GM12878 (cell line): Measurements from ENCODE around the gene SV2B. TPM values are rescaled to one million over a fixed set of nuclear protein-coding genes. Genes with fewer than 3 reads are reported as not detected.

Experiments used
- ATAC-seq: fragments of 200-7000 bp; cut with Tn5 transposase; 3 replicates; pipeline ENCODE4 v1.9.1; 2020; ENCODE audit warnings: mild to moderate bottlenecking, moderate library complexity
- BruUV-seq: library from RNA; stranded (reverse); fragments of 400-500 nt; replicated peaks from 2 replicates; lab custom pipeline; 2021; lab: Mats Ljungman, UMichigan
- CTCF ChIA-PET: fragments of 300-600 bp; sonication (Branson Sonifier 250); formaldehyde crosslinking; extraction: SDS; loops from one replicate; lab custom pipeline; 2021; ENCODE audit warnings: inconsistent platforms; lab: Yijun Ruan, JAX
- POLR2A ChIA-PET: fragments of 350-600 bp; formaldehyde crosslinking; extraction: SDS; loops from one replicate; lab custom pipeline; 2021; ENCODE audit warnings: inconsistent platforms; lab: Charles Lee
- RAD21 ChIA-PET: fragments of 300-600 bp; sonication (Branson Sonifier 250); formaldehyde crosslinking; loops from one replicate; lab custom pipeline; 2023; ENCODE audit warnings: antibody characterized with exemption; ENCODE audit not compliant: unreplicated experiment; lab: Charles Lee
- SMC1A ChIA-PET: fragments of 300-600 bp; sonication (Branson Sonifier 250); formaldehyde crosslinking; loops from one replicate; lab custom pipeline; 2023; ENCODE audit not compliant: unreplicated experiment, uncharacterized antibody; lab: Charles Lee
- DNase-seq: peaks from one replicate; pipeline ENCODE4 v3.0.0-alpha.2; 2011; ENCODE audit warnings: low read depth, low spot score
- FAIRE-seq: peaks from 3 replicates; lab custom pipeline; 2011; peaks lifted over from hg19 to GRCh38; lab: Jason Lieb, UNC
- H2AFZ ChIP-seq: 2 replicates; pipeline ENCODE4 v1.6.0; 2011; ENCODE audit warnings: low read depth, low read length, control low read depth; ENCODE audit not compliant: control insufficient read depth
- H3K27ac ChIP-seq: 2 replicates; pipeline ENCODE4 v1.5.1; 2011; ENCODE audit warnings: control low read depth; ENCODE audit not compliant: control insufficient read depth, insufficient read depth
- H3K27me3 ChIP-seq, 2 experiments: replicated peaks in 1 of 2; 2 replicates each; pipeline versions ENCODE4 v1.6.0 to v1.6.1; 2011; ENCODE audit warnings: low read length in 1 of 2; ENCODE audit not compliant: control insufficient read depth in 2 of 2, insufficient read depth in 2 of 2
- H3K36me3 ChIP-seq, 2 experiments: 2 replicates each; pipeline ENCODE4 v1.5.1; 2011; ENCODE audit warnings: low read length in 1 of 2; ENCODE audit not compliant: control insufficient read depth in 2 of 2, insufficient read depth in 2 of 2
- H3K4me1 ChIP-seq: 2 replicates; pipeline ENCODE4 v1.6.1; 2011; ENCODE audit warnings: mild to moderate bottlenecking, low read length, moderate library complexity, mixed read lengths; ENCODE audit not compliant: control insufficient read depth, insufficient read depth
- H3K4me2 ChIP-seq: 2 replicates; pipeline ENCODE4 v1.6.0; 2011; ENCODE audit warnings: control low read depth; ENCODE audit not compliant: control insufficient read depth, insufficient read depth
- H3K4me3 ChIP-seq: fragments of 200-600 bp; sonication (generic); 2 replicates; pipeline ENCODE4 v1.5.1; 2016
- H3K79me2 ChIP-seq: 2 replicates; pipeline ENCODE4 v1.6.0; 2011; ENCODE audit warnings: low read length; ENCODE audit not compliant: control insufficient read depth, insufficient read depth
- H3K9ac ChIP-seq: 2 replicates; pipeline ENCODE4 v1.8.0; 2011; ENCODE audit warnings: low read length, control low read depth, mixed read lengths; ENCODE audit not compliant: control insufficient read depth, insufficient read depth
- H3K9me3 ChIP-seq: replicated peaks from 3 replicates; pipeline ENCODE4 v1.5.1; 2011; ENCODE audit warnings: mild to moderate bottlenecking, low read length; ENCODE audit not compliant: control insufficient read depth, insufficient read depth
- H4K20me1 ChIP-seq: 2 replicates; pipeline ENCODE4 v1.6.0; 2011; ENCODE audit not compliant: control insufficient read depth, insufficient read depth
- CREB1 ChIP-seq: IDR thresholded peaks from 2 replicates; pipeline ENCODE4 v1.6.1; 2012; ENCODE audit warnings: low read depth, mild to moderate bottlenecking, inconsistent platforms
- FOXK2 ChIP-seq: fragments of 450-650 bp; IDR thresholded peaks from 2 replicates; pipeline ENCODE4 v1.6.1; 2017; ENCODE audit warnings: mild to moderate bottlenecking, moderate library complexity
- JUNB ChIP-seq: IDR thresholded peaks from 2 replicates; pipeline ENCODE4 v1.6.1; 2016; ENCODE audit warnings: antibody characterized with exemption, mild to moderate bottlenecking
- MEF2A ChIP-seq: IDR thresholded peaks from 2 replicates; pipeline ENCODE4 v1.6.1; 2011; ENCODE audit warnings: low read depth, mild to moderate bottlenecking, low read length, moderate library complexity; ENCODE audit not compliant: insufficient read depth
- NFIC ChIP-seq: IDR thresholded peaks from 2 replicates; pipeline ENCODE4 v1.6.1; 2012; ENCODE audit warnings: low read depth, mild to moderate bottlenecking, inconsistent platforms, low read length, moderate library complexity
- PAX8 ChIP-seq: fragments of 450-650 bp; IDR thresholded peaks from 2 replicates; pipeline ENCODE4 v1.6.1; 2017; ENCODE audit warnings: mild to moderate bottlenecking, moderate library complexity
- PBX3 ChIP-seq: IDR thresholded peaks from 2 replicates; pipeline ENCODE4 v1.6.1; 2011; ENCODE audit warnings: mild to moderate bottlenecking, low read depth, low read length, moderate library complexity; ENCODE audit not compliant: insufficient replicate concordance
- RELB ChIP-seq: fragments of 450-650 bp; IDR thresholded peaks from 2 replicates; pipeline ENCODE4 v1.6.1; 2017; ENCODE audit warnings: low read depth, mild to moderate bottlenecking, moderate library complexity
- SIN3A ChIP-seq: IDR thresholded peaks from 2 replicates; pipeline ENCODE4 v1.6.1; 2012; ENCODE audit warnings: low read depth, low read length, improper control_type of control experiment
- SMARCA5 ChIP-seq: fragments of 450-650 bp; IDR thresholded peaks from 2 replicates; pipeline ENCODE4 v1.6.1; 2017; ENCODE audit warnings: mild to moderate bottlenecking
- TARDBP ChIP-seq: IDR thresholded peaks from 2 replicates; pipeline ENCODE4 v1.6.1; 2016; ENCODE audit warnings: borderline replicate concordance
- ZSCAN29 ChIP-seq: fragments of 450-650 bp; IDR thresholded peaks from 2 replicates; pipeline ENCODE4 v1.6.1; 2017; ENCODE audit warnings: mild to moderate bottlenecking, moderate library complexity
- WGBS: methylation state at CpG from one replicate; pipeline ENCODE4 v1.1.6; 2016; ENCODE audit warnings: low lambda C conversion rate; ENCODE audit not compliant: insufficient replicate concordance, insufficient coverage; ENCODE audit errors: missing lambda C conversion rate; 5-methylcytosine and 5-hydroxymethylcytosine counted together
- in situ Hi-C: fragments of 300-500 bp; cut with MboI; formaldehyde crosslinking; loops from 9 replicates; pipeline ENCODE4 v1.14.3; 2018; ENCODE audit warnings: mixed read lengths
- intact Hi-C: fragments of 100-400 bp; cut with micrococcal nuclease; formaldehyde crosslinking; loops from one replicate; pipeline ENCODE4 v1.14.2; 2022; ENCODE audit not compliant: unreplicated experiment
- polyA plus RNA-seq, 11 experiments: library from polyadenylated mRNA; depleted of rRNA in 4 of 11; unstranded in 6 of 11; stranded (reverse) in 5 of 11; fragments of >200 nt; fragmentation: Nextera tagmentation in 4 of 11; fragmentation: Illumina TruSeq in 1 of 11; extraction: Ambion mirVana in 4 of 11; extraction: Trizol in 1 of 11; gene quantifications; 1 replicate in 1 of 11; 2 replicates in 10 of 11; pipeline versions ENCODE4 v1.2.1 to v1.2.3, GENCODE V29; 2011 to 2016; ENCODE audit warnings: inconsistent platforms in 2 of 11, missing spikeins in 2 of 11, low read depth in 1 of 11
- total RNA-seq, 4 experiments: library from RNA; depleted of rRNA in 3 of 4; stranded (reverse); fragments of >200 nt in 3 of 4; fragmentation: Illumina TruSeq in 1 of 4; extraction: Trizol in 1 of 4; gene quantifications; 2 replicates each; pipeline versions ENCODE4 v1.2.1 to v1.2.3, GENCODE V29; 2013 to 2021
- TF ChIP-seq, protein P1 (sequence below): IDR thresholded peaks from 2 replicates; pipeline ENCODE4 v1.6.1; 2012; ENCODE audit warnings: low read depth, low read length, improper control_type of control experiment

The SV2B gene
- total and polyA plus RNA-seq, 10 of the 15 experiments (the other 5 are each of a cell fraction or from before 2014, with no cell fraction given) = 0.03 to 1.7 (median 1.3) TPM

GRCh38 chr15:91228383-91228782, 128.3 kb downstream of the SV2B start:
- Histone ChIP-seq H3K9me3 (no peaks in the 10 kb centered on the region), H3K27me3 (no peaks in the 10 kb centered on the region; a peak in 1 of 4 replicates), H4K20me1 (no peaks in the 10 kb centered on the region), H2AFZ (no peak overlapping the region), H3K79me2 (no peaks in the 10 kb centered on the region), H3K36me3 (no peaks in the 10 kb centered on the region), H3K4me3 (no peak overlapping the region), H3K4me2 (no peak overlapping the region), H3K4me1 (no peaks in the 10 kb centered on the region), H3K9ac (no peak overlapping the region), H3K27ac (no peak overlapping the region)
- ATAC-seq = no peak
- ChIA-PET POLR2A (no interaction called here), CTCF (no interaction called here), SMC1A (no interaction called here), RAD21 (no interaction called here)
- no peak for DNase-seq
- in situ Hi-C loops = loop anchor here (25.0 kb wide), 1 partner anchor 891 kb away; no protein-coding TSS in a partner anchor
- 16% methylated on average over 3 of the region's 3 CpGs for WGBS
- FAIRE-seq = no peak
- intact Hi-C loops = no loop called here
- TF ChIP-seq MEF2A = no peak
- no peak for TF ChIP-seq SMARCA5
- TF ChIP-seq CREB1 = no peak
- TF ChIP-seq JUNB = no peak
- TF ChIP-seq PAX8 = no peak
- no peak for TF ChIP-seq NFIC
- BruUV-seq = no TSS peak

DNA sequence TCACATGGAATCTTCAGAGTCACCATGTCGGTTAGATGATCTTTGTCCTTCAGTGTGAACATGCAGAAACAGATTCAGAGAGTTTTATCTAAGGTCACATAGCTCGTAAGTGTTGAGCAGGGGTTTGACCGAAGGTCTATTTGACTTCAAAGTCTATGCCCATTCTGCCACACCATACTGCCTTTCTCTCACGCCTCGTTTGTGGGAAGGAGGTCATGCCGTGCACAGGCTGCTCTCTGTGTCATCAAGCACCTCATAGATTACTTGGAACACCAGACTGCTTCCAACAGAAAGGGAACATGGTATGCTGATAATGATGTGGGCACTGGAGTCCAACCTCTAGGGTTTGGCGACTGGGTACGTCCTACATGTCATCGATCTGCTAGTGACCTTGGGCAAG, 128.8 kb downstream of the SV2B start:
- Histone ChIP-seq H3K27me3 (no peaks in the 10 kb centered on the region; a peak in 1 of 4 replicates), H3K27ac (no peak overlapping the region), H3K36me3 (no peaks in the 10 kb centered on the region), H3K4me2 (no peak overlapping the region), H3K79me2 (no peaks in the 10 kb centered on the region), H2AFZ (no peak overlapping the region), H3K9me3 (no peaks in the 10 kb centered on the region), H4K20me1 (no peaks in the 10 kb centered on the region), H3K4me1 (no peaks in the 10 kb centered on the region), H3K4me3 (no peak overlapping the region), H3K9ac (no peak overlapping the region)
- DNase-seq = no peak
- no peak for FAIRE-seq
- in situ Hi-C loops (loop anchor here (25.0 kb wide), 1 partner anchor 892 kb away; no protein-coding TSS in a partner anchor), intact Hi-C loops (no loop called here)
- ChIA-PET RAD21 (no interaction called here), CTCF (no interaction called here), SMC1A (no interaction called here), POLR2A (no interaction called here)
- no TSS peak for BruUV-seq
- no peak for ATAC-seq
- WGBS = 29% methylated on average over 9 of the region's 9 CpGs
- TF ChIP-seq FOXK2 = no peak
- no peak for TF ChIP-seq PBX3
- TF ChIP-seq ZSCAN29 = no peak
- TF ChIP-seq, protein P1, sequence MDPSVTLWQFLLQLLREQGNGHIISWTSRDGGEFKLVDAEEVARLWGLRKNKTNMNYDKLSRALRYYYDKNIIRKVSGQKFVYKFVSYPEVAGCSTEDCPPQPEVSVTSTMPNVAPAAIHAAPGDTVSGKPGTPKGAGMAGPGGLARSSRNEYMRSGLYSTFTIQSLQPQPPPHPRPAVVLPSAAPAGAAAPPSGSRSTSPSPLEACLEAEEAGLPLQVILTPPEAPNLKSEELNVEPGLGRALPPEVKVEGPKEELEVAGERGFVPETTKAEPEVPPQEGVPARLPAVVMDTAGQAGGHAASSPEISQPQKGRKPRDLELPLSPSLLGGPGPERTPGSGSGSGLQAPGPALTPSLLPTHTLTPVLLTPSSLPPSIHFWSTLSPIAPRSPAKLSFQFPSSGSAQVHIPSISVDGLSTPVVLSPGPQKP = no peak
- TF ChIP-seq TARDBP = no peak
- TF ChIP-seq SIN3A = no peak
- TF ChIP-seq RELB = no peak
